Neural cell (in vitro differentiated cells): ENCODE results near the gene E4F1. TPM values are rescaled to one million over a fixed set of nuclear protein-coding genes. Genes with fewer than 3 reads are reported as not detected.
A peak's percentile ranks its signal among the peaks of the same experiment; 100 is the strongest.

Source experiments
- H2AFZ ChIP-seq: fragments of 200-600, 300-800 bp; sonication (generic), shearing (Covaris generic); 2 replicates; pipeline ENCODE4 v1.6.0; 2014; ENCODE audit warnings: low read depth, mild to moderate bottlenecking, antibody characterized with exemption, low read length, moderate library complexity
- H3F3A ChIP-seq: fragments of 200-600 bp; shearing (Covaris generic); 2 replicates; pipeline ENCODE4 v1.6.1; 2016; ENCODE audit warnings: mild to moderate bottlenecking, moderate library complexity, mixed read lengths, antibody characterized with exemption, low read length; ENCODE audit not compliant: insufficient read depth, poor library complexity, severe bottlenecking
- H3K27ac ChIP-seq: fragments of 200-600, 300-800 bp; sonication (generic), shearing (Covaris generic); 2 replicates; pipeline ENCODE4 v1.5.1; 2014; ENCODE audit warnings: mild to moderate bottlenecking, low read length, moderate library complexity
- H3K27me3 ChIP-seq: fragments of 300-800, 200-600 bp; sonication (generic), shearing (Covaris generic); 2 replicates; pipeline ENCODE4 v1.6.0; 2014; ENCODE audit warnings: mild to moderate bottlenecking, low read depth, low read length, moderate library complexity; ENCODE audit not compliant: insufficient read depth
- H3K36me3 ChIP-seq: fragments of 300-800, 200-600 bp; sonication (generic), shearing (Covaris generic); 2 replicates; pipeline ENCODE4 v1.5.1; 2014; ENCODE audit warnings: mild to moderate bottlenecking, antibody characterized with exemption, low read length, moderate library complexity; ENCODE audit not compliant: insufficient read depth
- H3K4me2 ChIP-seq: fragments of 300-800, 200-600 bp; sonication (generic), shearing (Covaris generic); 2 replicates; pipeline ENCODE4 v1.6.0; 2014; ENCODE audit warnings: mild to moderate bottlenecking, low read length
- H3K4me3 ChIP-seq: fragments of 300-800, 200-600 bp; sonication (generic), shearing (Covaris generic); 2 replicates; pipeline ENCODE4 v1.5.1; 2014; ENCODE audit warnings: mild to moderate bottlenecking, low read length, moderate library complexity
- H3K79me2 ChIP-seq: fragments of 200-600 bp; shearing (Covaris generic); replicated peaks from 2 replicates; pipeline ENCODE4 v1.6.0; 2014; ENCODE audit warnings: mild to moderate bottlenecking, low read length, moderate library complexity; ENCODE audit not compliant: insufficient read depth
- H3K9ac ChIP-seq: fragments of 300-800, 200-600 bp; sonication (generic), shearing (Covaris generic); 2 replicates; pipeline ENCODE4 v1.6.1; 2016; ENCODE audit warnings: mild to moderate bottlenecking, low read length, mixed read lengths
- H3K9me2 ChIP-seq: fragments of 200-600 bp; shearing (Covaris generic); 2 replicates; pipeline ENCODE4 v1.6.1; 2016; ENCODE audit warnings: mild to moderate bottlenecking, low read length, mixed read lengths; ENCODE audit not compliant: insufficient read depth
- H3K9me3 ChIP-seq: fragments of 200-600, 300-800 bp; sonication (generic), shearing (Covaris generic); 2 replicates; pipeline ENCODE4 v1.6.1; 2016; ENCODE audit warnings: mild to moderate bottlenecking, mixed run types, low read length, moderate library complexity, mixed read lengths
- H4K20me1 ChIP-seq: fragments of 200-600 bp; shearing (Covaris generic); 2 replicates; pipeline ENCODE4 v1.6.1; 2016; ENCODE audit warnings: mild to moderate bottlenecking, mixed run types; ENCODE audit not compliant: insufficient read depth
- EP300 ChIP-seq: fragments of 450-650 bp; conservative IDR thresholded peaks from 2 replicates; pipeline ENCODE4 v1.6.1; 2014; ENCODE audit warnings: antibody characterized with exemption, mild to moderate bottlenecking, moderate library complexity; ENCODE audit not compliant: poor library complexity, severe bottlenecking
- EZH2 ChIP-seq: fragments of 200-600, 300-800 bp; shearing (Covaris generic), sonication (generic); IDR thresholded peaks from 2 replicates; pipeline ENCODE4 v1.6.1; 2014; ENCODE audit warnings: antibody characterized with exemption, low read length, borderline replicate concordance, mild to moderate bottlenecking; ENCODE audit not compliant: insufficient read depth, poor library complexity, severe bottlenecking
- MXI1 ChIP-seq: fragments of 450-650 bp; conservative IDR thresholded peaks from 2 replicates; pipeline ENCODE4 v1.6.1; 2014; ENCODE audit warnings: antibody characterized with exemption, mild to moderate bottlenecking; ENCODE audit not compliant: poor library complexity, severe bottlenecking
- POLR2AphosphoS5 ChIP-seq: IDR thresholded peaks from 2 replicates; pipeline ENCODE4 v1.6.1; 2012
- RAD21 ChIP-seq: fragments of 450-650 bp; conservative IDR thresholded peaks from 2 replicates; pipeline ENCODE4 v1.6.1; 2014; ENCODE audit warnings: antibody characterized with exemption, mild to moderate bottlenecking, moderate library complexity
- SMC3 ChIP-seq: fragments of 450-650 bp; conservative IDR thresholded peaks from 2 replicates; pipeline ENCODE4 v1.6.1; 2014; ENCODE audit warnings: antibody characterized with exemption, mild to moderate bottlenecking, moderate library complexity; ENCODE audit not compliant: poor library complexity
- TAF1 ChIP-seq: IDR thresholded peaks from 2 replicates; pipeline ENCODE4 v1.6.1; 2012; ENCODE audit warnings: low read depth
- polyA plus RNA-seq: library from polyadenylated mRNA; depleted of rRNA; stranded (reverse); fragments of >200 nt; gene quantifications from 2 replicates; pipeline ENCODE4 v1.2.3, GENCODE V29; 2014
- TF ChIP-seq, protein P1 (sequence below): fragments of 450-650 bp; IDR thresholded peaks from 2 replicates; pipeline ENCODE4 v1.5.1; 2014; ENCODE audit warnings: antibody characterized with exemption, mild to moderate bottlenecking, moderate library complexity; ENCODE audit not compliant: poor library complexity, severe bottlenecking
- TF ChIP-seq, protein P2 (sequence below): IDR thresholded peaks from 2 replicates; pipeline ENCODE4 v1.6.1; 2012; ENCODE audit warnings: borderline replicate concordance

E4F1 gene
- polyA plus RNA-seq, 1 donor from 2014 or later, result 64.9 TPM

DNA sequence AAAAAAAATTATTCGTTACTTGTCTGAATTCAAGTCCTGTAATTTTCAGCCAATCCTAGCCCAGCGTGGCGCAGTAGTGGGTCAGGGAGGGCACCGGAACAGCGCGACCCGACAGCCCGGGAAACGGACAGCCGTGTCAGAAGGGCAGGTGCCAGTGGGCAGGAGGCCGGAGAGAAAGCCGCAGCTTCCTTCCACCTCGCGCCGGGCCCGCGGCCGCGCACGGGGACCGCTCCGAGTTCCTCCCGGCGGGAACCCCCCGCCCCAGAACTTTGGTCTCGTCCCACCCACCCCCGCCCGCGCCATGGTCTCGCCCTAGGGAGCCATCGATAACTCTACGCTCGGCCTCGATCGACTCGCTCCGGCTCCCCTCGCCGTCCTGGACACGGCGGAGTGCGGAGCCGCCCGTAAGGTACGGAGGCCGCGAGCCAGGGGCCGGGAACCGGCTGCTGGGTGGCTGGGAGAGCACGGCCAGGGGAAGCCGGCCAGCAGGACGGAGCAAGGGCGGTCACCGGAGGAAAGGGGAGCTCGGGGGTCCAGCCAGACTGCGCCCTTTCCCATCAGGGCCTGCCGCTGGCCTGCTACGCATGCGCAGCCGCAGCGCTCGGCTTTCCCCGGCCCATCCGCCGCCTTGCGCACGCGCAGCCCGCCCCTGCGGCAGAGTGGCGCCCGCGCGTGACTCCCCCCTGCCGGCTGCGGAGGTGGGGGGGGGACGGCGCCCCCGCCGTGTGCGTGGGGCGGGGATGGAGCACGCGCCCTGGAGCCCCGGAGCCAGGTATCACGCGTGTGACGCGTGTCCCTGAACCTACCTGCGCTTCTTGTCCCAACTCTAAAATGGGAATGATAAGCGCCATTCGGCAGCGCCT lies 18.1 kb upstream of the E4F1 start, which contains the start of gene MLST8:
Gene MLST8, plus strand, starts transcription at position 351 of the 863 bp plus-strand sequence. CDS start 632 bp downstream, outside the sequence.
- TF ChIP-seq TAF1, result peak; percentile 28
- TF ChIP-seq, protein P1, sequence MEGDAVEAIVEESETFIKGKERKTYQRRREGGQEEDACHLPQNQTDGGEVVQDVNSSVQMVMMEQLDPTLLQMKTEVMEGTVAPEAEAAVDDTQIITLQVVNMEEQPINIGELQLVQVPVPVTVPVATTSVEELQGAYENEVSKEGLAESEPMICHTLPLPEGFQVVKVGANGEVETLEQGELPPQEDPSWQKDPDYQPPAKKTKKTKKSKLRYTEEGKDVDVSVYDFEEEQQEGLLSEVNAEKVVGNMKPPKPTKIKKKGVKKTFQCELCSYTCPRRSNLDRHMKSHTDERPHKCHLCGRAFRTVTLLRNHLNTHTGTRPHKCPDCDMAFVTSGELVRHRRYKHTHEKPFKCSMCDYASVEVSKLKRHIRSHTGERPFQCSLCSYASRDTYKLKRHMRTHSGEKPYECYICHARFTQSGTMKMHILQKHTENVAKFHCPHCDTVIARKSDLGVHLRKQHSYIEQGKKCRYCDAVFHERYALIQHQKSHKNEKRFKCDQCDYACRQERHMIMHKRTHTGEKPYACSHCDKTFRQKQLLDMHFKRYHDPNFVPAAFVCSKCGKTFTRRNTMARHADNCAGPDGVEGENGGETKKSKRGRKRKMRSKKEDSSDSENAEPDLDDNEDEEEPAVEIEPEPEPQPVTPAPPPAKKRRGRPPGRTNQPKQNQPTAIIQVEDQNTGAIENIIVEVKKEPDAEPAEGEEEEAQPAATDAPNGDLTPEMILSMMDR, result peak; percentile 54
- TF ChIP-seq POLR2AphosphoS5, result peak; percentile 94
- peak; percentile 69 for TF ChIP-seq EP300
- TF ChIP-seq EZH2, result no peak
- peak; percentile 34 for TF ChIP-seq SMC3
- peak; percentile 8 for TF ChIP-seq RAD21
- peak; percentile 94 for TF ChIP-seq MXI1
- TF ChIP-seq, protein P2, sequence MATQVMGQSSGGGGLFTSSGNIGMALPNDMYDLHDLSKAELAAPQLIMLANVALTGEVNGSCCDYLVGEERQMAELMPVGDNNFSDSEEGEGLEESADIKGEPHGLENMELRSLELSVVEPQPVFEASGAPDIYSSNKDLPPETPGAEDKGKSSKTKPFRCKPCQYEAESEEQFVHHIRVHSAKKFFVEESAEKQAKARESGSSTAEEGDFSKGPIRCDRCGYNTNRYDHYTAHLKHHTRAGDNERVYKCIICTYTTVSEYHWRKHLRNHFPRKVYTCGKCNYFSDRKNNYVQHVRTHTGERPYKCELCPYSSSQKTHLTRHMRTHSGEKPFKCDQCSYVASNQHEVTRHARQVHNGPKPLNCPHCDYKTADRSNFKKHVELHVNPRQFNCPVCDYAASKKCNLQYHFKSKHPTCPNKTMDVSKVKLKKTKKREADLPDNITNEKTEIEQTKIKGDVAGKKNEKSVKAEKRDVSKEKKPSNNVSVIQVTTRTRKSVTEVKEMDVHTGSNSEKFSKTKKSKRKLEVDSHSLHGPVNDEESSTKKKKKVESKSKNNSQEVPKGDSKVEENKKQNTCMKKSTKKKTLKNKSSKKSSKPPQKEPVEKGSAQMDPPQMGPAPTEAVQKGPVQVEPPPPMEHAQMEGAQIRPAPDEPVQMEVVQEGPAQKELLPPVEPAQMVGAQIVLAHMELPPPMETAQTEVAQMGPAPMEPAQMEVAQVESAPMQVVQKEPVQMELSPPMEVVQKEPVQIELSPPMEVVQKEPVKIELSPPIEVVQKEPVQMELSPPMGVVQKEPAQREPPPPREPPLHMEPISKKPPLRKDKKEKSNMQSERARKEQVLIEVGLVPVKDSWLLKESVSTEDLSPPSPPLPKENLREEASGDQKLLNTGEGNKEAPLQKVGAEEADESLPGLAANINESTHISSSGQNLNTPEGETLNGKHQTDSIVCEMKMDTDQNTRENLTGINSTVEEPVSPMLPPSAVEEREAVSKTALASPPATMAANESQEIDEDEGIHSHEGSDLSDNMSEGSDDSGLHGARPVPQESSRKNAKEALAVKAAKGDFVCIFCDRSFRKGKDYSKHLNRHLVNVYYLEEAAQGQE, result peak; percentile 75

DNA sequence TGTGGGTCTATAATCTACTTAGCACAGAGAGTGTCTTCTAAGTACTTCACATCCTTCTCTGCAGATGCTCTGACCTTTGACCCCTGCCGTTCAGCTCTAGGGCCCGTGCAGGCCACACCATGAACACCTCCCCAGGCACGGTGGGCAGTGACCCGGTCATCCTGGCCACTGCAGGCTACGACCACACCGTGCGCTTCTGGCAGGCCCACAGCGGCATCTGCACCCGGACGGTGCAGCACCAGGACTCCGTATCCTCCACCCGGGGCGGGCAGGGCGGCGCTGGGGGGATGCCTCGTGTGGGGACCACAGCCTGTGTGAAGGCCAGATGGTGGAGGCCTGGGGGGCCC lies 17.5 kb upstream of the E4F1 start:
- Histone ChIP-seq H3K27ac (peak overlapping the region; percentile 91), H3K9ac (peak overlapping the region; percentile 96), H3F3A (no peaks in the 10 kb centered on the region), H2AFZ (no peak overlapping the region), H3K36me3 (peaks cover 6% of the 10 kb centered on the region), H3K9me2 (no peaks in the 10 kb centered on the region), H3K4me2 (peak overlapping the region; percentile 90), H3K9me3 (no peaks in the 10 kb centered on the region), H3K27me3 (no peaks in the 10 kb centered on the region), H3K4me3 (peak overlapping the region; percentile 84), H4K20me1 (no peaks in the 10 kb centered on the region), H3K79me2 (peaks cover 3% of the 10 kb centered on the region)
- TF ChIP-seq SMC3 (no peak), POLR2AphosphoS5 (no peak), EZH2 (no peak), TAF1 (no peak), EP300 (no peak), RAD21 (no peak), MXI1 (no peak)
- TF ChIP-seq, protein P1, result no peak
- TF ChIP-seq, protein P2, result no peak

More for the DNA sequence above, 18.1 kb upstream of the E4F1 start, which contains the start of gene MLST8:
- Histone ChIP-seq H3K27me3 (no peaks in the 10 kb centered on the region), H3K79me2 (peaks cover 3% of the 10 kb centered on the region), H3F3A (no peaks in the 10 kb centered on the region), H3K27ac (peak within 1 kb of the TSS; percentile 91), H4K20me1 (no peaks in the 10 kb centered on the region), H3K9me2 (no peaks in the 10 kb centered on the region), H3K4me3 (peak within 1 kb of the TSS; percentile 84), H3K9ac (peak within 1 kb of the TSS; percentile 96), H3K36me3 (peaks cover 6% of the 10 kb centered on the region), H3K4me2 (peak within 1 kb of the TSS; percentile 90), H2AFZ (peak within 1 kb of the TSS; percentile 83), H3K9me3 (no peaks in the 10 kb centered on the region)
